Hypothalamus (tissue), 51 donors: ENCODE data around the gene CEND1.

ENCODE experiments used
- DNase-seq, 51 donors: peaks; one replicate each; lab custom pipeline; 2025; lab: John Stamatoyannopoulos, UW

CEND1 gene

DNA sequence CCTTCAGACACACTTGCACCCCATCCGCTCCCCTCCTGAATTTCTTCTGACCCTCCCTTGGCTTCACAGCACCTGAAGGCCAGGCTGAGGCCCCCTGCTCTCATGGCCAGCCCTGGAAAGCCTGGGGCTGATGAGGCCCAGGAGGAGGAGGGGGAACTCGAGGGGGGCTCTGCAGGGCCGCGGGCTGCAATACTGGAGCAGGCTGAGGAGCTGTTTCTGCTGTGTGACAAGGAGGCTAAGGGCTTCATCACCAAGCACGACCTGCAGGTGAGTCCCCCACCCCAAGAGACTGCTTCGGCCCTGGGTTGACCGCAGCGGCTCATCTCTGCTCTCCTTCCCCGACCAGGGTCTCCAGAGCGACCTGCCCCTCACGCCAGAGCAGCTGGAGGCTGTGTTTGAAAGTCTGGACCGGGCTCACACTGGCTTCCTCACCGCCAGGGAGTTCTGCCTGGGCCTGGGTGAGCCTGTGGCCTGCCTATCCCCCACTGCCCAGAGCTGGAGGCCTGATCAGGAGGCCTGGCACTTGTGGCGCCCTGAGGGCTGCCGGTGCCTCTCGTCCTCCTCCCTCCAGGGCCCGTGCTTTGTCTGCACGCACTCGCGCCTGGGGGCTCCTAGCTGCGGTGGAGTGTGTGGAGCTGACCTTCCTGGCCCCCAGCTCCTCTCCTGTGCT lies 38.8 kb upstream of the CEND1 start:
- no peak for DNase-seq

DNA sequence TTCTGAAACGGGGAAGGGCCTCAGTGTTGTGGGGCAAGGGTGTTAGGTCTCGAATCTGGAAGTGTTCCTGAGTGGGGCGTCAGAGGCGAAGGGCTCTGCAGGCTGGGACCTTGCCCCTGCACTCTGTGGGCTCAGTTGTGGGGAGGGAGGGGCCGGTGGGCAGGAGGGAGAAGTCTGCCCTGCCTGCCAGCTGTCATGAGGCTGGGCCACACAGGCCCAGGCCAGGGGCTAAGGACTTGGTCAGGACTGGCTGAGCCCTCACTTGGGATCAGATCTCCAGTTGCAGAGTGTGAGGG lies 38.0 kb upstream of the CEND1 start, which contains the start of gene CRACR2B:
Gene CRACR2B, plus strand, starts transcription at position 23 of the 296 bp plus-strand sequence. CDS start 689 bp downstream, outside the sequence.
- no peak for DNase-seq

DNA sequence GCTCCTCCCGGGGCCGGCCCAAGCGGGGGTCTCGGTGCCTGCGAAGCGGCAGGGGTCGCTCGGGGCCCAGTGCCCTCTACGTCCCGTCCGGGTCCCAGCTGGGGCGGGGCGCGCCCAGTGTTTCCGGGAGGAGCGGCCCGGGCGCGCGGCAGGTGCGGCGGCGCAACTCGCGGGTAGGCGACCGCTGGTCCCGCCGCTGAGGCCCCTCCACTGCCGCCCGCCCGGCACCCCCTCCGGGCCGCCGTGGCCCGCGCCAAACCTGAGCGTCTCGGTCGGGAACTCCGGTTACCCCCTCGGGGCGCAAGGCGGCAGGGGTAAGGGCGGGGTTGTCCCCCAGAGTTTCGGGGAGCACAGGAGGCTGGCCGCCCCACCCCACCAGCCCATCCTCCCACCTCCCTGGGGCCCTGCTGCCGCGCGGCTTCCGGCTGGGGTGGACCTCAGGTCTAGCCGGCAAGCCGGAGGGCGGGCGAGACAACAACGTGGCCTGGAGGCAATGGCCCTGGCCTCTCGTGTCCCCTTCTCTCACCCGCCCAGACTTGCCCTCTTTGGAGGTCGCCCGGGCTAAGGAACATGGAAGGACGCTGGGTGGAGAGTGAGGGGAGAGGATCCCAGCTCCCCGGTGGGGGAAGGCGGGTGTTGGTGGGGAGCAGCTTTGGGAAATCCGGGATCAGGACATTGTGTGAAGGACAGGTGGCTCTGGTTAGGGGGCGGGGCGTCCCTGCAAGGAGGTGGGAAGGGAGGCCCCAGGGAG lies 37.4 kb upstream of the CEND1 start:
- no peak for DNase-seq

DNA sequence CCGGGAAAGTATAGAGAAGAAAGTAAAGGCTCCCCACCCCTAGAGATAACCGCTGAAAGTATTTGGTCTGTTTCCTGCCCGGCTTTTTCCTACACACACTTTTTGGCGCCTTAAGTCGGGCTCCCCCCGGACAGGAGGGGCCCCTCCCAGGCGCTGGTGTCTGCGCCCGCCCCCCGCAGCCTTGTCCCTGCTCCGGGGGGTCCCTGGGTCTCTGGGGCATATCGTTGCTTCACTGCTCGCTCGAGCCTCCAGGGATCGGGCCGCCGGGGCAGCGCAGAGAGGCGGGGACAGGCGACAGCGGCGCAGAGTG lies 36.9 kb upstream of the CEND1 start:
- DNase-seq: no peak

DNA sequence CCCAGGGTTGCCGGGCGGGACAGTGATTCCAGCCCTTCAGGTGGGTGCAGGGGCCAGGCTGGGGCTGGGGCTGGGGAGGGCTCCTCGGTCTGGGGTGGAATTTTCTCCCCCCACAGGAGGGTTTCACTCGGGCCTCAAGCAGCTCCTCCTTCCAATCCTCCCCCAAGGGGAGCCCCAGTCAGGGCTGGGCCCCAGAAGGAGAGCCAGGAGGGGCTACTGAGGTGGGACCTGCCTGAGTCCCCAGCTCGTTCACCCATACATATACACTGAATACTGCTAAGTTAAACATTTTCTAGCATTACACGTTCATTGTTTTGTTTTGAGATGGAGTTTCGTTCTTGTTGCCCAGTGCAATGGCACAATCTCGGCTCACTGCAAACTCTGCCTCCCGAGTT lies 36.3 kb upstream of the CEND1 start:
- DNase-seq: no peak

DNA sequence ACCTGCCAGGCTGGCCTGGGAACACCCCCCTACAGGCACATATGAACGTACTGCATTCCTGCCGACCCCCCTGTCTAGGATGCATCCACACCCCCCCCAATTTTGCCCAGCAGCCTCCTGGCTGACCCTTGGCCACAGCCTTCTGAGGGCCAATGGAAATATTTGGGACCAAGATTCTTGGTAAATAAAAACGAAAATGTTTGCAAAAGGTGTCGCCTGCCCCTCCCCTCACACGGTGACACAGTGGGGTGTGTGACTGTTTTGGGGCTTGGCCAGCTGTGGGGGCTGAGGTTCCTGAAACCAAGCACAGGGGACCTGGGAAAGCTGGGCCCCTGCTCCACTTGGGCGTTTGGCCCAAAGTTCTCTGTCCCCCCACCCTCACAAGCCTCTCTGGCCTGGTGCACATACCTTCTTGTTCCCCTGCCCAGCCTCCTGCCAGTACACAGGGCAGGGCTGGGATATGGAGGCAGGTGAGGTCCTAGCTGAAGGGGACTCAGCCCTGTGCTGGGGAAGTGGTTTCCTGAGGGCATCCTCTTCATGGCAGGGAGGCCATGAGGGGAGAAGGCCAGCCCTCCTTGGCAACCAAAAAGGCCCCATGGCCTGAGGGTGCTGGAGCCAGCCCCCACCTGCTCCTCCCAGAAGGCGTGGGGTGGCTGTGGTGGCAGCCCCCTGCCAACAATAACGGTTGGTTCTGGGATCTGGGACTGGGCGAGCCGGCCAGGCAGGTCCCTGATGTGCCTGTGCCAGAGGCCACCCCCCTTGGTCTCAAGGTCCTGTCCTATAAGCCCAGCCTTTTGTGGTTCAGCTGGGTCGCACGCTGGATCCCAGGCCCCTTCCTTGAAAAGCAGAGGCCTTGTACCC lies 35.7 kb upstream of the CEND1 start:
- DNase-seq: no peak

DNA sequence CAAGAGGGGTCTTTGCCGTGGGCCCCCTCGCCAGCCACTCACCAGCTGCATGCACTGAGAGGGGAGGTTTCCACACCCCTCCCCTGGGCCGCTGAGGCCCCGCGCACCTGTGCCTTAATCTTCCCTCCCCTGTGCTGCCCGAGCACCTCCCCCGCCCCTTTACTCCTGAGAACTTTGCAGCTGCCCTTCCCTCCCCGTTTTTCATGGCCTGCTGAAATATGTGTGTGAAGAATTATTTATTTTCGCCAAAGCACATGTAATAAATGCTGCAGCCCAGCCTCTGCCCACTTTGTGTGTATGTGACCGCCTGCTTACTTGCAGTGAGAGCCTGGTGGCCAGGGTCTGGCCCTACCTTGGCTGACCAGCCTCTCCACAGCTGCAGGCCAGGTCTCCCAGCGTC lies 35.1 kb upstream of the CEND1 start:
- DNase-seq: no peak

DNA sequence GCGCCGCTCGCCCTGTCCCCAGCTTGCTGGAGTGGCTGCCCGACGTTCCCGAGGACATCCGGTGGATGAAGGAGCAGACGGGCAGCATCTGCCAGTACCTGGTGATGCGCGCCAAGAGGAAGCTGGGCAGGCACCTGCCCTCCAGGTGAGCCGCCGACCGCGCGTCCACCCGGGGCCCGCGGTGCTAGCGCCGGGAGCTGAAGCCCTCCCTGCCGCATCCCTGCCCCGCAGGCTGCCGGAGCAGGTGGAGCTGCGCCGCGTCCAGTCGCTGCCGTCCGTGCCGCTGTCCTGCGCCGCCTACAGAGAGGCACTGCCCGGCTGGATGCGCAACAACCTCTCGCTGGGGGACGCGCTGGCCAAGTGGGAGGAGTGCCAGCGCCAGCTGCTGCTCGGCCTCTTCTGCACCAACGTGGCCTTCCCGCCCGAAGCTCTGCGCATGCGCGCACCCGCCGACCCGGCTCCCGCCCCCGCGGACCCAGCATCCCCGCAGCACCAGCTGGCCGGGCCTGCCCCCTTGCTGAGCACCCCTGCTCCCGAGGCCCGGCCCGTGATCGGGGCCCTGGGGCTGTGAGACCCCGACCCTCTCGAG lies 34.5 kb upstream of the CEND1 start:
- peak in 19 of 51 donors; percentile 16 to 63 (median 38) for DNase-seq

DNA sequence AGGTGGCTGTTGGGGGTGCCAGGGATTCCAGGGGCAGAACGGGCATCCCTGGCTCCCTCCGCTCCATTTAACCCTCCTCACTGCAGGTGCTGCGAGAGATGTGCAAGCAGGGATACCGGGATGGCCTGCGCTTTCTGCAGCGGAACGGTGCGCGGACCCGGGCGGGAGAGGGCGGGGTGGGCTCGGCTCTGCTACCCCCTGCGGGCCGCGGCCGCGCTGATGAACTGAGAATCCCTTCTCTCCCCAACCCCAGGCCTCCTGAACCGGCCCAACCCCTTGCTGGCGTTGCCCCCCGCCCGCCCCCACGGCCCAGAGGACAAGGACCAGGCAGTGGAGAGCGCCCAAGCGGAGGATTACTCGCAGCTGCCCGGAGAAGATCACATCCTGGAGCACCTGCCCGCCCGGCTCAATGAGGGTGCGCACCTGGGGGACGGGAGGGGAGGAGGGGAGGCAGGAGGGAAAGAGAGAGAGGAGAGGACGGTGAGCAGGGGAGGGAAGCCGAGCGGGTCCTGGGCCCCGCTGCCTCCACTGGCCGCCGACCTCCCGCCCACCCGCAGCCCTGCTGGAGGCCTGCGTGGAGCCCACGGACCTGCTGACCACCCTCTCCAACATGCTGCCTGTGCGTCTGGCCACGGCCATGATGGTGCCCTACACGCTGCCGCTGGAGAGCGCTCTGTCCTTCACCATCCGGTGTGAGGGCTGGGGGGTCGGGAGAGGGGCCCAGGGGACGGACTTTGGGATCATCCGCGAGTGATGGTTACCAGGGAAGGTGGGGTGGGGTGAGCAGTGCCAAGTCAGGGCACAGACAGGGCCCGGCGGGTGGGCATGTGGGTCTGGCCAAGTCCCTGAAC lies 33.8 kb upstream of the CEND1 start:
- no peak for DNase-seq

DNA sequence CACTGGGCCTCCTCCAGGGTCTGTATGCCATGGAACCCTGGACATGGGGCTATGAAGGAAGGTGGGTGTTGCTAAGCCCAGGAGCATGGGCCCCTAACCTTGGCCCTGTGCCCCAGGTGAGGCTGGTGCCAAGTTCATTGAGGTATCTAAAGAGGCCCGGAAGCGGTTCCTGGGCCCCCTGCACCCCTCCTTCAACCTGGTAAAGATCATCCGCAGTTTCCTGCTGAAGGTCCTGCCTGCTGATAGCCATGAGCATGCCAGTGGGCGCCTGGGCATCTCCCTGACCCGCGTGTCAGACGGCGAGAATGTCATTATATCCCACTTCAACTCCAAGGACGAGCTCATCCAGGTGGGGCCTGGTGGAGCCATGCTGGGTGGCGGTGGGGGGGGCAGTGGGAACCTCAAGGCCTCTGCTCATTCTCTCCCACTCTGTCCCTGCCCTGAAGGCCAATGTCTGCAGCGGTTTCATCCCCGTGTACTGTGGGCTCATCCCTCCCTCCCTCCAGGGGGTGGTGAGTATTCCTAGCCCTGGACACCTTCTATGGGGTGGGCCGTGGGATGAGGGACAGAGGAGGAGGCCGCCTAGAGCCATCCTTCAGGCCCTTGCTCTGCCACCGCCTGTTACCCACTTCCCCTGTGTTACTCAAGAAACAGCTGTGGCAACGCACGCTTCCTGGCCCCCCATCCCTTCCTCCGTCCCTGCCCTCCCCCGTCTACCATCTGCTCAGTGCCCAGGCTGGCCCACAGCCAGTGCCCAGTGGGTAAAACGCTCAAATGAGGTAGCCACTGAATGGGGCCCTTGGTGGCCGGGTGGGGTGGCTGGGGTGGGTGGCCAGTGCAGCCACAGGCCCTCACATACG lies 31.9 kb upstream of the CEND1 start:
- DNase-seq: peak in 9 of 51 donors; percentile 12 to 46 (median 20)

DNA sequence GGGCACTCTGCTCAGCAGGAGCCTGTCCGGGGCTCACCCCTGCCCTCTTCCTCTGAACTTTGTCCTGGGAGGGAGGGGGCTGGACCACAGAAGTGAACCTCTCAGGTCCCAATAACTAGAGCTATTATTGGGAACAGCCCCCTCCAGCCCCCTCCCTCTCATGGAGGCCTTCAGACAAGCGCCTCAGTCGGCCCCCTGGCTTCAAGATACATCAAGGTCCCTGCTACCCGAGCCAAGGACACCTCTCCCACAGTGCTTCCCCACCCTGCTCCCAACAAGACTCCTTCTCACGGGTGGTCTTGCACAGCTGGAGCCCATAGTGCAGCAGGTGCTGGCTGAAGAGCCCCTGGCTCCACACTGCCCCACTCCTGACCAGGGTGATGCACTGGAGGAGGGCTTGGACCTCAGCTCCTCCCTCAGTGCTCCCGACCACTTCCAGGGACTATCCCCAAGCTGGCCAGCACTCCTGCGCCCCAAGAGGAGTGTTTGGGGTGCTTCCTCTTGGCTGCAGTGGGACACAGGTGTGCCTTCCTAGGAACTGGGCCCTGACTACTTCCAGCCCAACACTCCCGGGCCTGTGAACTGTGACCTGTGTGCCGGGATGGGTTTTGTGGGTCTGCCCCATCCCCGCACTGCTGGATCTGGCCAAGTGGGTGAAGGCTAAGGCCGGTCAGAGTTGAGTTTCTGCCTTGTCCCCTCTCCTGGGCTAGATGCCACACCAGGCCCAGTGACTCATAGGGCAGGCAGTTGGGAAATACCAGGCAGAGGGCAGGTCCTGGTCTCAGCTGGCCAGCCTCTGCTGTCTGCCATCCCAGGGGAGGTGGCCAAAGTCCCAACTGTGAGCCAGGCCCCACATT lies 31.0 kb upstream of the CEND1 start:
- DNase-seq: peak in 16 of 51 donors; percentile 19 to 82 (median 52)

DNA sequence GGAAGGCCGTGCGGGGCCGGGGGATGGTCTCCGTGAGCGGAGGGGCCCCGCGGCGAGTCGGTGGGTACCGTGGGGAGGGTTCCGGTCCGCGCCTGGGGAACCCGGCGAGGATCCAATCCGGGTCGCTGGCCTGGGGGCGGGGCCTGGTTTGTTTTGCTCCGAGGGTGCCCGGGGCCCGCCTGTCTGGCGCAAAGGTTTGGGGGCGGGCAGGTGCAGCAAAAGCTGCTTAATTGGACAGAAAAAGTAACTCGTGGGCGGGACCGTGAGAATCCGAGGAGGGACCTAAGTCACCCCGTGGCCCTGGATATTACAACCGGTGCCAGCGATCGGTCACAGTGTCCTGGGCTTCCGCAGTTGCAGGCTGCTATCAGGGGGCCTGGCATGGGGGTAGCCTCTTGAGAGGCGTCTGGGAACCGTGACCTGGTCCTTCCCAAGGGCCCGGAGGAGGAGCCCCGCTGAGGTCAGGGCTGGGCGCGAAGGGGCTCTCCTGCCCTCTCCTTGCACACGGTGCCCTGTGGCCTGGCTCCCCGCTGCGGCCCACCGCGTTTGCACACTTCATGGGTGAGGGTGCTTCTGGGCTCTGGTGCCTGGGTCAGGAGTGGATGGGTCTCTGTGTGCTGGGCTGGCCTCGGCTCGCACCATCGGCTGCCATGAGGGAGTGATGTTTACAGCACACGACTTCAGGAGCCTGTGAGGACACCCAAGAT lies 30.2 kb upstream of the CEND1 start:
- DNase-seq: peak in 37 of 51 donors; percentile 22 to 75 (median 58)

DNA sequence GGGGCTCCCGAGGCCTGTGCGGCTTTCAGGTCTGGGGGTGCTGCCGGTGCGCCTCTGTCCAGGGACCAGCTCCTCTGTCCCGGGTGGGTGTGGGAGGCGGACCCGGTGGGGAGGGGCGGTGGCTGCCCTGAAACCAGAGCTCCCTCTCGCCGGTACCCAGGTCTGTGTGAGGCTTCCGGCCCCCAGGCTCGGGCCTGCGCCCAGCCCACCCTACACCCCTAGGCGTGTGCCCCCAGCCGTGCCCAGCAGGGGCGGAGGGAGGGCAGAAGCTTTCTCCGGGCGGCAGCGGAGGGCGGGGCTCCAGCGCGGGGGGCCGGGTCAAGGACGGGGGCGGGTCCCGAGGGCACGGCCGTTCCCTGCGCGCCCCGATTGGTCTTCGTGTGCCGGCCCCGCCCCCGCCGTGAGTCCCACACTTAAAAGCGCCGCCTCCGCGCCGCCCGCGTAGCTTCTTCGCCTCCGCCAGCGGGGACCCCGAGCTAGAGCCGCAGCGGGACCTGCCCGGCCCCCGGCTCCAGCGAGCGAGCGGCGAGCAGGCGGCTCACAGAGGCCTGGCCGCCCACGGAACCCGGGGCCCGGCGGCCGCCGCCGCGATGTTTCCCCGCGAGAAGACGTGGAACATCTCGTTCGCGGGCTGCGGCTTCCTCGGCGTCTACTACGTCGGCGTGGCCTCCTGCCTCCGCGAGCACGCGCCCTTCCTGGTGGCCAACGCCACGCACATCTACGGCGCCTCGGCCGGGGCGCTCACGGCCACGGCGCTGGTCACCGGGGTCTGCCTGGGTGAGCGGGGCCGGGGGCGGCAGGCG lies 29.4 kb upstream of the CEND1 start:
- peak in 50 of 51 donors; percentile 32 to 95 (median 84) for DNase-seq

DNA sequence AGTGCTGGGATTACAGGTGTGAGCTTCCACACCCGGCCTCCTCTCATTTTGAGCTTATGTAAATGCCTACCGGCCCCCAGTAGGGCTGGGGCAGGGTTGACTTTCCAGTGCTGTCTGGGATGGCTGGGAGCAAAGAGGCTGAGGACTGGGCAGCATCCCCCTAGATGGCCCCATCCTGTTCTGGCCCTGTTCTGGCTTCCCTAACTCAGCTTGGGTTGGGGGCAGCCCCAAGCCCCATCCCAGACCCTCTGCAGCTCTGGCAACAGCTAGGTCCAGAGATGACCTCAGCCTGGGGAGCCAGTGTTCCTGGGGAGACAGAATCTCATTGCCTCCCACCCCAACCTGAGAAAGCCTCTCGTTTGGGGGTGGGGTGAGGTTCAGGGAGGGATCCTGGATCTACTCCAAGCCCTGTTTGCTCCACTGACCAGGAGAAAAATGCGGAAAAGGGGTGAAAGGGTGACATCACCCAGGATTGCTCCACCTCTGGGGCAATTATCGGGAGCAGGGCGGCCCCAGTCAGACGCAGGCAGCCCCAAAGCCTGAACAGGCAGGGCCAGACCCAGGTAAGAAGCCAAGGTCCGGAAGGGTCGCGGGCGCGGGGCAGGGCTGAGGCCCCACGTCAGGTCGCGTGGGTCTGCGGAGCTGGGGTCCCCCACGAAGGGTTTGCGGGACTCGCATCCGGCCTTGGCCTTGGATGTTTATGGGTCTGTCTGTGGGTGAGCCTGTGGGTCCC lies 28.7 kb upstream of the CEND1 start, which contains the start of gene PNPLA2:
Gene PNPLA2, plus strand, starts transcription at position 519 of the 733 bp plus-strand sequence. CDS start 805 bp downstream, outside the sequence.
- DNase-seq: no peak

DNA sequence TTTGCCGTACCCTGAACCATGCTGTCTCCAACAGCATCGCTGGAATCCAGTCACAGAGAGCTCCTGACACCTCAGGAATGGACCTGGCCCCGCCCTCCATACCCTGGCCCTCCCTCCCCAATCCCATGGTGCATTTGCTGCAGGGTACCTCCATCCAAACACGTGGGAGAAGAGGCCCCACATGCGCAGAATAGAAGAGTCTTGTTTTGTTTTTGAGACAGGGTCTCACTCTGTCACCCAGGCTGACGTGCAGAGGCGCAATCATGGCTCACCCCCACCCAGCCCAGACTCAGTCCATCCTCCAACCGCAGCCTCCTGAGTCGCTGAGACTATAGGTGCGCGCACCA lies 26.5 kb upstream of the CEND1 start:
- DNase-seq: no peak
